ENCODE results near the gene PANX3.

PANX3 gene

DNA sequence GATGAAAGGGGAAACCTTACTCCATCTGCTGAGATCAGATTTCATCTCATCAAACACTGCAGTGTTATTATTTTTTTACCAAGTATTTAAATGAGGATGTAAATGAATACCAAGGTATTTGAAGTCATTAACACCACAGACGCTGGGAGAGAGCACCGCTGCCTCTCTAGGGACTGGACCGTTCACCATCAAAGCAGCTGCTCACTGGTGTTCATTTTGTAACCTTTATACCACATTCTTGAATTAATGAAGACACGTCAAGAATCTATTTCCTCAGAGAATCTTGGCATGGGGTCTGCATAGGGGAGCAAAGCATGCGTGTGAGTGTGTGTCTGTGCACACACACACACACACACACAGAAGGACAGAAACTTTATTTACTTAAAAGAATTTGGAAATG is 46.7 kb downstream of the PANX3 start:
- DNase-seq (ENCODE audit: low read depth in 2 of 2) = no peak

DNA sequence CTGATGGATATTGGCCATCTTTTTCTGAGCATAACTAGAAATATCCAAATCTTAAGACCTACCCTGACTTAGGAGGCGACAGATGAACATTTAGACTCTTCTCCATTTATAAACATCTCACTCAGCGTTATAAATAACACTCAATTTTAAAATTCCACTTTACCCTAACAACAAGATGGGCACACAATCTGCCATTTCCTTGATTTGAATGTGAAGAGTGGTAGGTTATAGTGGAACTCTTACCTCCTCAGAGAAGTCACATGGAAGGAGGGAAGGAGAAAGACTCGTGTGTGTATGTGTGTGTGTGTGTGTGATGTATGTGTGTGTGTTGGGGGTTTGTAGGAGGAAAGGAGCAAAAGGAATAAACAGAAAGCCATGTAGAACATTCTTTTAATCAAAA is 47.3 kb downstream of the PANX3 start:
- DNase-seq (ENCODE audit: low read depth in 2 of 2) = no peak

DNA sequence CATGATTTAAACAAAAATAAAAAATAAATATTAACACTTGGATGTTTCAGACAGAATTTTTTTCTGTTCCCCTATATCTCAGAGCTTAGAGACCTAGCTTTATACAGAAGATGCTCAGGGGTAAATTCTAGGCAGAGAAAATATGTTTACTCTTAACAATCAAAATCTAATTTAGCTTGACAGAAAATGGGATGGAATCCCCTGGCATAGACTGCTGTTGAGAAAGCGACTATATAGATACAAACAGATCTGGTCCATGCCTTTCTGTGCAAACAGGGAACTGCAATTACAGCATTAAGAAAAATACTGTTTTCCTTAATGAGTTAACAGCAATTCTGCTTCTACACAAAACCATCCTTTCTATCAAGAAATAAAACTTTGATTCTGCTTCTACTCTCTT is 47.8 kb downstream of the PANX3 start:
- no peak for DNase-seq (ENCODE audit: low read depth in 2 of 2)

DNA sequence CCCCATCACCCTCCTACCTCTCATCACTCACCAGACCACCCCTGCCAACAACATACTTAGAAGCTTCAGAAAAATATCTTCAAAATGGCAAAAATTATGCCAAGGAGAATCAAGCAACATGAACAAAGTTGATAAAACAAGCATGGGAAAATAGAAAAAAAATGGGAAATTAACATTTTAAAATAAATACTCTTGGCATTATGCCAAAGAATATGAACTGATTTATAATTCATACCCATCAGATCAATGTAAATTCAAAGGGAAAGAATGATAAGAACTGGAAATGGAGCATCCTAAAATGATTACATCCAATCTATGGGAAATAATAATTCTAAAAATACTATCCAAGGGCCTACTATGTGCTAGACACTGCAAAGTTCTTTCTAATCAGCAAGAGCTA is 50.3 kb downstream of the PANX3 start:
- no peak for DNase-seq (ENCODE audit: low read depth in 2 of 2)

DNA sequence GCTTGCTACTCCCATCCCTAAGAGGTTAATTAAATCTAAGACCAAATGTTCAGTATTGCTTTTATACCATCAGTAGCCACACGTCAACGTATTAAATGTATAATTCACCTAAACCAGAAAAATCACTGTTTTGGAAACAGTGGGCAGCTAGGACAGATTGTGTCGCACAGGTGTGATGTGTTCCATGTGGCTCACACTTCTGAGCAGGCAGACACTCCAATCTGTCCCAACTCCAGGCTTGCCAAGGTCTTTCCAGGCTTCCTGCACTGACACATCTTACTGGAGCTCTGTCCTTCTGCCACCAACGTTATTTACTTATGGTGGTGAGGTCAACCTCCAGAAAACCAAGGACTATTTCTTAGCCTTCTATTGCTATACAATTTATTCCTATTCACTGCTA is 50.9 kb downstream of the PANX3 start:
- DNase-seq (ENCODE audit: low read depth in 2 of 2) = no peak

DNA sequence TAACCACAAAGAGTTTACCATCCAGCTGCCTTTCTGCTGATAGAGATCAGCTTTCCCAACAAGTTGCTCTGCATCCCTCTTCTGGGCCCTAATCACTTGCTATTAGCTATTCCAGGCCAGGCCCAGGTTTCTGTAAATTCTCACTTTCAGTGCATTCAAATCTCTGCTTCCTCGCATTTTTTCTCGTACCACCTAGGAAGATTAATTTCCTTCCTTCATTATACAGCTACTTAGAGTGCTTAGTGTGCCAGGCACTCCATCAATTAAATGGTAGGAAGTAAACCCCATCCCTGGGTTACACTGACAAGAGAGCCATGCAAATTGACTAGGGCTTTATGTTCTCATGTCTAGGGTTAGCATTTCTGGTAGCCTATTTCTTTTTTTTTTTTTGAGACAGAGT is 52.6 kb downstream of the PANX3 start:
- no peak for DNase-seq (ENCODE audit: low read depth in 2 of 2)

DNA sequence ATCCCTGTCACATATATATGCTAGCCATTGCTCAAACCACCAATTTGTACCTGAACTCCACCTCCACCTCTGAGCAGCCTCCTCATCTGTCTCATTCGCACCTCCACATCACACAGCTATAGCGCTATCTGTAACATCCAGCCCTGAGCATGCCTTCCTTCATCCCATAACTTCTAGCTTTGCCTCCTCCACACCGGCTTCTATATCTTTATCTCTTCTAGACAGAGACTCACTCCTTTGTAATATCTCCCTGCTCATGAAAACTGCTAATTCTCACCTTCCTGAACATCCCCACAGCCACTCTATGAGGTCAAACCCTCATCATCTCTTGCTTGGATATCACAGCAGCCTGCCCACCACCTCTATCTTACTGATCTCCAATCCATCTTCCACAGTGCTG is 56.4 kb downstream of the PANX3 start:
- DNase-seq (ENCODE audit: low read depth in 2 of 2) = no peak

DNA sequence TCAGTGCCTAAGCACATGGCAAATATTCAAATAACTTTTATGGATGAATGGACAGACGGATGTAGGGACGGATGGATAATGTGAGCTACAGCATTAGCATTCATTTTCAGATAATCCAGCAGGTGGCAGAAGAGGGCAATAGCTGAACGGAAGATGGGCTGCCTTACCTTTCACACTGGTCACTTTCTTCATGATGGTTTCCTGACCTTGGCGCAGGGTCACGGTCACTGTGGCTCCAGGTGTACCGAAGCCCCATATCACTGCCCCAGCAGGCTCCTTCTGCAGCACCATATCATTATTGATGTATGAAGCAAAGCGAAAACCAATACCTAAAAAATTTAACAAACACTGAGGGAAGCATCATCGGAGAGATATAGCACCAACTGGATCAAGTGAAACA is 58.0 kb downstream of the PANX3 start:
- DNase-seq (ENCODE audit: low read depth in 2 of 2) = peak in 1 of 2 donors; percentile 28
